ENCODE results near the gene CROT. TPM values are rescaled to one million over a fixed set of nuclear protein-coding genes. Genes with fewer than 3 reads are reported as not detected.

Gene CROT
- total RNA-seq, 2 donors from 2014 or later = 9.2 to 9.3 TPM

GRCh38 chr7:87416682-87417587 is 71.5 kb downstream of the CROT start:
- no peaks in the 10 kb centered on the region for H3K9me3 Mint-ChIP-seq
- no peaks in the 10 kb centered on the region for H3K36me3 Mint-ChIP-seq (ENCODE audit: low read depth)
- no peaks in the 10 kb centered on the region for H3K4me1 Mint-ChIP-seq
- no peak overlapping the region for H3K4me3 Mint-ChIP-seq
- no peaks in the 10 kb centered on the region for H3K27me3 Mint-ChIP-seq
- ATAC-seq (replicated peaks) = peak; percentile 57
- no peak overlapping the region for H3K27ac Mint-ChIP-seq

- Mint-ChIP-seq H3K4me1 (no peaks in the 10 kb centered on the region), H3K4me3 (no peak overlapping the region), H3K36me3 (ENCODE audit: low read depth) (no peaks in the 10 kb centered on the region), H3K27ac (no peak overlapping the region), H3K27me3 (peaks cover 4% of the 10 kb centered on the region), H3K9me3 (no peaks in the 10 kb centered on the region)
- ATAC-seq (replicated peaks) = no peak
Measured at GRCh38 chr7:87420173-87420572, 74.7 kb downstream of the CROT start.

- Mint-ChIP-seq H3K9me3 (no peaks in the 10 kb centered on the region), H3K27ac (no peak overlapping the region), H3K36me3 (ENCODE audit: low read depth) (no peaks in the 10 kb centered on the region), H3K4me1 (no peaks in the 10 kb centered on the region), H3K27me3 (peaks cover 14% of the 10 kb centered on the region), H3K4me3 (no peak overlapping the region)
- no peak for ATAC-seq (replicated peaks)
Measured at GRCh38 chr7:87424075-87424474, 78.6 kb downstream of the CROT start.

- Mint-ChIP-seq H3K9me3 (no peaks in the 10 kb centered on the region), H3K36me3 (ENCODE audit: low read depth) (no peaks in the 10 kb centered on the region), H3K4me1 (no peaks in the 10 kb centered on the region), H3K27ac (no peak overlapping the region), H3K27me3 (peaks cover 14% of the 10 kb centered on the region), H3K4me3 (no peak overlapping the region)
- no peak for ATAC-seq (replicated peaks)
Measured at GRCh38 chr7:87426160-87426559, 80.7 kb downstream of the CROT start.

- Mint-ChIP-seq H3K9me3 (no peaks in the 10 kb centered on the region), H3K4me3 (no peak overlapping the region), H3K27ac (no peak overlapping the region), H3K36me3 (ENCODE audit: low read depth) (no peaks in the 10 kb centered on the region), H3K27me3 (peaks cover 14% of the 10 kb centered on the region), H3K4me1 (no peaks in the 10 kb centered on the region)
- ATAC-seq (replicated peaks) = no peak
Measured at GRCh38 chr7:87427288-87427687, 81.8 kb downstream of the CROT start.

DNA sequence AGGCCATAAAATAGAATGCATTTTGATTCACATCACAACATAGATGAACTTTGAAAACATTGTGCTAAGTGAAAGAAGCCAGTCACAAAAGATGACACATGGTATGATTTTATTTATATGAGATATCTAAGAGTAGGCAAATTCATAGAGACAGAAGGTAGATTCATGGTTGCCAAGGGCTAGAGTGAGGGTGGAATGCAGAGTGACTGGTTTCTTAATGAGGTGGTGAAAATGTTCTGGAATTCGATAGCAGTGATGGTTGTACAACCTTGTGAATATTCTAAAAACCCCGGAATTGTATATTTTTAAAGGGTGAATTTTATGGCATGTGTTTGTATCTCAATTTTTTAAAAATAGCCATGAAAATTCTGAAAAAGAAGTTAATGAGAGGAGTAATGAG is 87.1 kb downstream of the CROT start:
- no peaks in the 10 kb centered on the region for H3K36me3 Mint-ChIP-seq (ENCODE audit: low read depth)
- no peaks in the 10 kb centered on the region for H3K4me1 Mint-ChIP-seq
- no peak for ATAC-seq (replicated peaks)
- no peaks in the 10 kb centered on the region for H3K9me3 Mint-ChIP-seq
- H3K4me3 Mint-ChIP-seq = no peak overlapping the region
- no peak overlapping the region for H3K27ac Mint-ChIP-seq
- H3K27me3 Mint-ChIP-seq = peaks cover 4% of the 10 kb centered on the region

- Mint-ChIP-seq H3K9me3 (no peaks in the 10 kb centered on the region), H3K27ac (no peak overlapping the region), H3K4me3 (no peak overlapping the region), H3K4me1 (no peaks in the 10 kb centered on the region), H3K36me3 (ENCODE audit: low read depth) (no peaks in the 10 kb centered on the region), H3K27me3 (no peaks in the 10 kb centered on the region)
- ATAC-seq (replicated peaks) = no peak
Measured at GRCh38 chr7:87435546-87435945, 90.1 kb downstream of the CROT start.

DNA sequence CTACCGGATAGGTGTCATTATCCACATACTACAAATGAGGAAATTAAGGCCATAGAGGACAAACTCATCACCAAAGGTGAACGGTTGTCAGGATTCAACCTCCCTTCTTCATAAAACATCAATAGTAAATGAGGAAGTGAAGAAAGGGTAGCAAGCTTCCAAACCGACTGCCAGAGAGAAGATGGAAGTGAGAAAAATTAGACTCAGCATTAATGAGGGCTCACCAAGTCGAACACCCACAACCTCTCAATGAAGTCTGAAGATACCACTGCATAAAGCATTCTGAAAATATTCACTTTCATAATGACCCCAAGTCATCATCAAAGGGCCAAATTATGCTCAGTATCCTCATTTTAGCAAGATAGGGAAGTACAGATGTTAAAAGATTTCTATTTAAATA is 100.4 kb downstream of the CROT start:
- no peak for ATAC-seq (replicated peaks)
- H3K4me1 Mint-ChIP-seq = no peaks in the 10 kb centered on the region
- no peak overlapping the region for H3K27ac Mint-ChIP-seq
- H3K27me3 Mint-ChIP-seq = peaks cover 4% of the 10 kb centered on the region
- no peaks in the 10 kb centered on the region for H3K36me3 Mint-ChIP-seq (ENCODE audit: low read depth)
- H3K4me3 Mint-ChIP-seq = no peak overlapping the region
- no peaks in the 10 kb centered on the region for H3K9me3 Mint-ChIP-seq

- Mint-ChIP-seq H3K4me1 (no peaks in the 10 kb centered on the region), H3K4me3 (no peak overlapping the region), H3K27me3 (peaks cover 9% of the 10 kb centered on the region), H3K9me3 (no peaks in the 10 kb centered on the region), H3K27ac (no peak overlapping the region), H3K36me3 (ENCODE audit: low read depth) (no peaks in the 10 kb centered on the region)
- no peak for ATAC-seq (replicated peaks)
Measured at GRCh38 chr7:87447116-87447635, 101.7 kb downstream of the CROT start.

- Mint-ChIP-seq H3K4me1 (no peaks in the 10 kb centered on the region), H3K36me3 (ENCODE audit: low read depth) (no peaks in the 10 kb centered on the region), H3K4me3 (no peak overlapping the region), H3K9me3 (no peaks in the 10 kb centered on the region), H3K27me3 (peaks cover 9% of the 10 kb centered on the region), H3K27ac (no peak overlapping the region)
- ATAC-seq (replicated peaks) = no peak
Measured at GRCh38 chr7:87448388-87448787, 102.9 kb downstream of the CROT start.

Other genes starting within 250 kb of the CROT start
- 100 to 1,000 TPM in 1 of 2 donors, 10 to 100 TPM in 1; 90.4 to 114 TPM for gene DMTF1, start 193.2 kb upstream of the CROT start, total RNA-seq
- gene TMEM243, start 125.9 kb upstream of the CROT start, total RNA-seq = 10 to 100 TPM; 58.8 to 70.8 TPM
- gene ABCB4, start 130.0 kb downstream of the CROT start, total RNA-seq = not detected